ENCODE results near the gene AHSP. TPM values are rescaled to one million over a fixed set of nuclear protein-coding genes. Genes with fewer than 3 reads are reported as not detected.

The AHSP gene
- total RNA-seq, 2 experiments from 2014 or later: not detected

- CTCF ChIA-PET: no interaction called here
- Mint-ChIP-seq H3K4me3 (peak overlapping the region; percentile 67), H3K9me3 (no peaks in the 10 kb centered on the region)
Observed at GRCh38 chr16:31491778-31492418, 35.8 kb upstream of the AHSP start.

GRCh38 chr16:31493506-31494125 lies 34.1 kb upstream of the AHSP start:
- DNase-seq (no peak), ATAC-seq (ENCODE audit: poor library complexity) (no peak)
- no peaks in the 10 kb centered on the region for H3K4me1 Mint-ChIP-seq (ENCODE audit: low read depth)
- Histone ChIP-seq H3K4me3 (ENCODE audit: low read length) (no peak overlapping the region), H3K27ac (ENCODE audit: low read depth in 1 of 2, low read length in 2 of 2) (no peak overlapping the region), H3K27me3 (ENCODE audit: control insufficient read depth in 1 of 2, insufficient read depth in 2 of 2, low read length in 2 of 2) (no peaks in the 10 kb centered on the region), H3K4me1 (ENCODE audit: insufficient read depth, low read length) (no peaks in the 10 kb centered on the region), H3K9me3 (ENCODE audit: control insufficient read depth in 1 of 2, insufficient read depth in 1 of 2, low read length in 2 of 2) (no peaks in the 10 kb centered on the region), H3K36me3 (ENCODE audit: insufficient read depth, low read length) (peaks cover 47% of the 10 kb centered on the region)
- POLR2A ChIA-PET: no interaction called here
- intact Hi-C loops (cut with DNase I, micrococcal nuclease): no loop called here
- peaks cover 67% of the 10 kb centered on the region for H3K36me3 Mint-ChIP-seq (ENCODE audit: low read depth)
- H3K4me3 Mint-ChIP-seq: no peak overlapping the region
- H3K9me3 Mint-ChIP-seq: no peaks in the 10 kb centered on the region
- CTCF ChIA-PET: no interaction called here
- no peaks in the 10 kb centered on the region for H3K27me3 Mint-ChIP-seq
- no peak for TF ChIP-seq CTCF (IDR thresholded peaks at IDR 0.05)
- H3K27ac Mint-ChIP-seq: no peak overlapping the region

More at GRCh38 chr16:31491778-31492418, 35.8 kb upstream of the AHSP start:
- POLR2A ChIA-PET: interaction anchor here (1.1 to 1.7 kb wide), 2 partner anchors 17 to 31 kb away, joined by 3 to 7 read pairs; partner anchors contain the start of gene RUSF1
- Mint-ChIP-seq H3K27me3 (no peaks in the 10 kb centered on the region), H3K27ac (no peak overlapping the region), H3K4me1 (ENCODE audit: low read depth) (peaks cover 7% of the 10 kb centered on the region), H3K36me3 (ENCODE audit: low read depth) (peaks cover 55% of the 10 kb centered on the region)
- H3K9me3 ChIP-seq (ENCODE audit: control insufficient read depth in 1 of 2, insufficient read depth in 1 of 2, low read length in 2 of 2): no peaks in the 10 kb centered on the region
- DNase-seq (no peak), ATAC-seq (ENCODE audit: poor library complexity) (no peak)
- H3K36me3 ChIP-seq (ENCODE audit: insufficient read depth, low read length): peaks cover 31% of the 10 kb centered on the region
- no peak overlapping the region for H3K4me3 ChIP-seq (ENCODE audit: low read length)
- H3K27ac ChIP-seq (ENCODE audit: low read depth in 1 of 2, low read length in 2 of 2): no peak overlapping the region
- intact Hi-C loops (cut with DNase I, micrococcal nuclease): no loop called here
- no peak for TF ChIP-seq CTCF (IDR thresholded peaks at IDR 0.05)
- H3K4me1 ChIP-seq (ENCODE audit: insufficient read depth, low read length): peaks cover 16% of the 10 kb centered on the region
- no peaks in the 10 kb centered on the region for H3K27me3 ChIP-seq (ENCODE audit: control insufficient read depth in 1 of 2, insufficient read depth in 2 of 2, low read length in 2 of 2)

GRCh38 chr16:31496670-31497069 lies 31.0 kb upstream of the AHSP start:
- no peaks in the 10 kb centered on the region for H3K4me1 ChIP-seq (ENCODE audit: insufficient read depth, low read length)
- CTCF ChIA-PET: no interaction called here
- H3K27ac ChIP-seq (ENCODE audit: low read depth in 1 of 2, low read length in 2 of 2): no peak overlapping the region
- no peak for DNase-seq
- H3K4me1 Mint-ChIP-seq (ENCODE audit: low read depth): peaks cover 7% of the 10 kb centered on the region
- POLR2A ChIA-PET: interaction anchor here (1.3 to 2.8 kb wide), 2 partner anchors 10 to 12 kb away, joined by 4 to 9 read pairs; partner anchors contain the start of gene RUSF1
- peaks cover 67% of the 10 kb centered on the region for H3K36me3 ChIP-seq (ENCODE audit: insufficient read depth, low read length)
- H3K9me3 Mint-ChIP-seq: no peaks in the 10 kb centered on the region
- no peak overlapping the region for H3K4me3 ChIP-seq (ENCODE audit: low read length)
- ATAC-seq (ENCODE audit: poor library complexity): no peak
- H3K9me3 ChIP-seq (ENCODE audit: control insufficient read depth in 1 of 2, insufficient read depth in 1 of 2, low read length in 2 of 2): no peaks in the 10 kb centered on the region
- no peaks in the 10 kb centered on the region for H3K27me3 ChIP-seq (ENCODE audit: control insufficient read depth in 1 of 2, insufficient read depth in 2 of 2, low read length in 2 of 2)
- intact Hi-C loops (cut with DNase I, micrococcal nuclease): no loop called here
- H3K4me3 Mint-ChIP-seq: no peak overlapping the region
- H3K27ac Mint-ChIP-seq: no peak overlapping the region
- no peak for TF ChIP-seq CTCF (IDR thresholded peaks at IDR 0.05)
- no peaks in the 10 kb centered on the region for H3K27me3 Mint-ChIP-seq
- peaks cover 80% of the 10 kb centered on the region for H3K36me3 Mint-ChIP-seq (ENCODE audit: low read depth)

Measured in CD4-positive, alpha-beta T cell (primary cell).